ENCODE measurements around the gene MS4A12.
A peak's percentile ranks its signal among the peaks of the same experiment; 100 is the strongest.
"Not testable (repeated sequence)": the region's sequence is repeated elsewhere in the genome, so short reads cannot be mapped to it uniquely, and the experiment has no call there.

Gene MS4A12

GRCh38 chr11:60492488-60493009 is at the start of gene MS4A12:
TSS of gene MS4A12 (plus strand) at chr11:60492778. CDS start at chr11:60497319, 4,541 bp downstream.
- no peak for DNase-seq (ENCODE audit: low read depth in 2 of 2)

GRCh38 chr11:60447070-60447469 is 45.5 kb upstream of the MS4A12 start:
- no peak for DNase-seq (ENCODE audit: low read depth in 2 of 2)

GRCh38 chr11:60447846-60448245 is 44.7 kb upstream of the MS4A12 start:
- DNase-seq (ENCODE audit: low read depth in 2 of 2): no peak

GRCh38 chr11:60451185-60451584 is 41.4 kb upstream of the MS4A12 start:
- DNase-seq (ENCODE audit: low read depth in 2 of 2): not testable (repeated sequence)

GRCh38 chr11:60454212-60454611 is 38.4 kb upstream of the MS4A12 start:
- DNase-seq (ENCODE audit: low read depth in 2 of 2): no peak

- DNase-seq (ENCODE audit: low read depth in 2 of 2): no peak
Measured at GRCh38 chr11:60455531-60456042, 37.0 kb upstream of the MS4A12 start, which contains the start of gene MS4A1. TSS of gene MS4A1 (plus strand) at chr11:60455847. CDS start at chr11:60462375, 6,528 bp downstream.

- no peak for DNase-seq (ENCODE audit: low read depth in 2 of 2)
Measured at GRCh38 chr11:60457576-60457975, 35.0 kb upstream of the MS4A12 start.

- DNase-seq (ENCODE audit: low read depth in 2 of 2): no peak
Measured at GRCh38 chr11:60459345-60459744, 33.2 kb upstream of the MS4A12 start.

- DNase-seq (ENCODE audit: low read depth in 2 of 2): no peak
Measured at GRCh38 chr11:60468829-60469228, 23.7 kb upstream of the MS4A12 start.

GRCh38 chr11:60469723-60470122 is 22.9 kb upstream of the MS4A12 start:
- no peak for DNase-seq (ENCODE audit: low read depth in 2 of 2)

GRCh38 chr11:60477035-60477445 is 15.5 kb upstream of the MS4A12 start:
- no peak for DNase-seq (ENCODE audit: low read depth in 2 of 2)

GRCh38 chr11:60482361-60482760 is 10.2 kb upstream of the MS4A12 start:
- DNase-seq (ENCODE audit: low read depth in 2 of 2): no peak

GRCh38 chr11:60485987-60486386 is 6.6 kb upstream of the MS4A12 start:
- no peak for DNase-seq (ENCODE audit: low read depth in 2 of 2)

GRCh38 chr11:60493454-60493853 is 876 bp downstream of the MS4A12 start:
- no peak for DNase-seq (ENCODE audit: low read depth in 2 of 2)

GRCh38 chr11:60498399-60498798 is 5.8 kb downstream of the MS4A12 start:
- no peak for DNase-seq (ENCODE audit: low read depth in 2 of 2)

GRCh38 chr11:60498853-60499252 is 6.3 kb downstream of the MS4A12 start:
- DNase-seq (ENCODE audit: low read depth in 2 of 2): no peak

- peak in 1 of 2 experiments; percentile 0 for DNase-seq (ENCODE audit: low read depth in 2 of 2)
Measured at GRCh38 chr11:60500276-60500910, 7.8 kb downstream of the MS4A12 start.

- DNase-seq (ENCODE audit: low read depth in 2 of 2): no peak
Measured at GRCh38 chr11:60502221-60502775, 9.7 kb downstream of the MS4A12 start.

- no peak for DNase-seq (ENCODE audit: low read depth in 2 of 2)
Measured at GRCh38 chr11:60504219-60504905, 11.8 kb downstream of the MS4A12 start.

GRCh38 chr11:60509609-60510008 is 17.0 kb downstream of the MS4A12 start:
- not testable (repeated sequence) for DNase-seq (ENCODE audit: low read depth in 2 of 2)

GRCh38 chr11:60510209-60510608 is 17.6 kb downstream of the MS4A12 start:
- not testable (repeated sequence) for DNase-seq (ENCODE audit: low read depth in 2 of 2)

- no peak for DNase-seq (ENCODE audit: low read depth in 2 of 2)
Measured at GRCh38 chr11:60511393-60511792, 18.8 kb downstream of the MS4A12 start.

Measured in fibroblast of skin of left quadriceps (primary cell).